Fibroblast of pulmonary artery (primary cell): ENCODE data around the gene GSTA4.

Experiments
- DNase-seq: peaks from one replicate; pipeline ENCODE4 v3.0.0-alpha.2; 2010; ENCODE audit warnings: low read depth
- H3K4me3 ChIP-seq: replicated peaks from 2 replicates; pipeline ENCODE4 v1.5.1; 2011; ENCODE audit warnings: low read depth, mild to moderate bottlenecking, control low read depth, low read length, moderate library complexity
- TF ChIP-seq, protein P1 (sequence below): IDR thresholded peaks from 2 replicates; pipeline ENCODE4 v1.5.1; 2011; ENCODE audit warnings: mild to moderate bottlenecking, control low read depth, low read length, inconsistent platforms; ENCODE audit errors: missing control alignments

The GSTA4 gene, protein sequence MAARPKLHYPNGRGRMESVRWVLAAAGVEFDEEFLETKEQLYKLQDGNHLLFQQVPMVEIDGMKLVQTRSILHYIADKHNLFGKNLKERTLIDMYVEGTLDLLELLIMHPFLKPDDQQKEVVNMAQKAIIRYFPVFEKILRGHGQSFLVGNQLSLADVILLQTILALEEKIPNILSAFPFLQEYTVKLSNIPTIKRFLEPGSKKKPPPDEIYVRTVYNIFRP

DNA sequence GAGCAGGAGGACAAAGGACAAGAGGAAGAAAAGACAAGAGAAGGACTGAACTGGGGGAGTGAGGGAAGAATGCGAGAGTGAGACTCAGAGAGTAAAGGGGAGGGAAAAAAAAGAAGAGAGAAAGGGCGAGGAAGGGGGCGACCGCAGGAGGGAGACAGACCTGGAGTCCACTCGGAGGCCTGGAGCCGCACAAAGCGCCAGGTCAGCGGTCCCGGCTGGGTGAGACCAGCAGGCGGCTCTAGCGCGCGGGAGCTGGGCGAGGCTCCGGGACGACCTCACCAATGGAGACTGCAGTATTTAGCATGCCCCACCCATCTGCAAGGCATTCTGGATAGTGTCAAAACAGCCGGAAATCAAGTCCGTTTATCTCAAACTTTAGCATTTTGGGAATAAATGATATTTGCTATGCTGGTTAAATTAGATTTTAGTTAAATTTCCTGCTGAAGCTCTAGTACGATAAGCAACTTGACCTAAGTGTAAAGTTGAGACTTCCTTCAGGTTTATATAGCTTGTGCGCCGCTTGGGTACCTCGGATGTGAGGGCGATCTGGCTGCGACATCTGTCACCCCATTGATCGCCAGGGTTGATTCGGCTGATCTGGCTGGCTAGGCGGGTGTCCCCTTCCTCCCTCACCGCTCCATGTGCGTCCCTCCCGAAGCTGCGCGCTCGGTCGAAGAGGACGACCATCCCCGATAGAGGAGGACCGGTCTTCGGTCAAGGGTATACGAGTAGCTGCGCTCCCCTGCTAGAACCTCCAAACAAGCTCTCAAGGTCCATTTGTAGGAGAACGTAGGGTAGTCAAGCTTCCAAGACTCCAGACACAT lies at the start of gene GSTA4:
Gene GSTA4, minus strand, starts transcription at position 196 of the 824 bp plus-strand sequence. CDS start 1,041 bp downstream, outside the sequence.
- peak; percentile 99 for DNase-seq
- TF ChIP-seq, protein P1, sequence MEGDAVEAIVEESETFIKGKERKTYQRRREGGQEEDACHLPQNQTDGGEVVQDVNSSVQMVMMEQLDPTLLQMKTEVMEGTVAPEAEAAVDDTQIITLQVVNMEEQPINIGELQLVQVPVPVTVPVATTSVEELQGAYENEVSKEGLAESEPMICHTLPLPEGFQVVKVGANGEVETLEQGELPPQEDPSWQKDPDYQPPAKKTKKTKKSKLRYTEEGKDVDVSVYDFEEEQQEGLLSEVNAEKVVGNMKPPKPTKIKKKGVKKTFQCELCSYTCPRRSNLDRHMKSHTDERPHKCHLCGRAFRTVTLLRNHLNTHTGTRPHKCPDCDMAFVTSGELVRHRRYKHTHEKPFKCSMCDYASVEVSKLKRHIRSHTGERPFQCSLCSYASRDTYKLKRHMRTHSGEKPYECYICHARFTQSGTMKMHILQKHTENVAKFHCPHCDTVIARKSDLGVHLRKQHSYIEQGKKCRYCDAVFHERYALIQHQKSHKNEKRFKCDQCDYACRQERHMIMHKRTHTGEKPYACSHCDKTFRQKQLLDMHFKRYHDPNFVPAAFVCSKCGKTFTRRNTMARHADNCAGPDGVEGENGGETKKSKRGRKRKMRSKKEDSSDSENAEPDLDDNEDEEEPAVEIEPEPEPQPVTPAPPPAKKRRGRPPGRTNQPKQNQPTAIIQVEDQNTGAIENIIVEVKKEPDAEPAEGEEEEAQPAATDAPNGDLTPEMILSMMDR = peak; percentile 83
- H3K4me3 ChIP-seq = peak within 1 kb of the TSS; percentile 81

DNA sequence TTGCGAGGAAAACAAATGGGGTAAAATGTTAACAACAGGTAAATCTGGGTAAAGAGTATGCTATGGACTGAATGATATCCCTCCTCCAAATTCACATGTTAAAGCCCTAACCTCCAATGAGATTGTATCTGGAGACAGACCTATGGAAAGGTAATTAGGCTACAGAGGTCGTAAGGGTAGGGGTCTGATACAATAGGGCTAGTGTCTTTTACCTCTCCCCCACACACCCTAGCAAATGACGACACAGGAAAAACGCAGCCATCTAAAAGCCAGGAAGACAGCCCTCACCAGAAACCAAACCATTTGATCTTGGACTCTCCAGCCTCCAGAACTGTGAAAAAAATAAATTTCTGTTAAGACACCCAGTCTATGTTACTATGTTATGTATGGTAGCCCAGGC lies 49.5 kb upstream of the GSTA4 start:
- no peak overlapping the region for H3K4me3 ChIP-seq
- TF ChIP-seq, protein P1 = no peak
- DNase-seq = no peak

DNA sequence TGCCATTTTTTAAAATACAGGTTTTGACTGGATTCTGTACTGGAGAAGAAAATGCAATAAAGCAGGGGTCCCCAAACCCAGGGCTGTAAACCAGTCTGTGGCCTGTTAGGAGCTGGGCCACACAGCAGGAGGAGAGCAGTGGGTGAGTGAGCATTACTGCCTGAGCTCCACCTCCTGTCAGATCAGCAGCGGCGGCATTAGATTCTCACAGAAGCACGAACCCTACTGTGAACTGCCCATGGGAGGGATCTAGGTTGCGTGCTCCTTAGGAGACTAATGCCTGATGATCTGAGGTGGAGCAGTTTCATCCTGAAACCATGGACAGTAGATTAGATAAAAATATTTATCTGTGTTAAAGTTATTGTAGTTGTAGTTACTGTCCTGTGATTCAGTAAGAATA lies 49.0 kb upstream of the GSTA4 start:
- peak; percentile 54 for DNase-seq
- no peak overlapping the region for H3K4me3 ChIP-seq
- TF ChIP-seq, protein P1 = no peak

DNA sequence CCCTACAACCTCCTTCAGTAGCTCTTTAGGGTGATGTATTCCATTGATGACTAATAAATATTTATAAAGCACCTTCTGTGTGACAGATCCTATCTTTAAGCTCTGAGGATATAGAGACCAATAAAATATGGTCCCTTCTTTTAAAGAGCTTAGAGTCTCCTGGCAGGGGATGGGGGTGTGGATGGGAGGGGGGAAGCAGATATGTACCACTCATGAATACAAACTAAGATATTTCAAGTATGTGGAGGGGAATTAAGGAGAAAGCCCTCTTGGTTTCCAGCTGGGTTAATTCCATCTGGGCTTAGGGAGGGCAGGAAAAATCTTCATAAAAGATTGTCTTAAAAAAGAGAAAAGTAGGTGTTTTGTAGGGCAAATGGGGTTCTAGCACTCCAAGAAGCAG lies 48.5 kb upstream of the GSTA4 start:
- H3K4me3 ChIP-seq = no peak overlapping the region
- TF ChIP-seq, protein P1 = no peak
- peak; percentile 45 for DNase-seq

DNA sequence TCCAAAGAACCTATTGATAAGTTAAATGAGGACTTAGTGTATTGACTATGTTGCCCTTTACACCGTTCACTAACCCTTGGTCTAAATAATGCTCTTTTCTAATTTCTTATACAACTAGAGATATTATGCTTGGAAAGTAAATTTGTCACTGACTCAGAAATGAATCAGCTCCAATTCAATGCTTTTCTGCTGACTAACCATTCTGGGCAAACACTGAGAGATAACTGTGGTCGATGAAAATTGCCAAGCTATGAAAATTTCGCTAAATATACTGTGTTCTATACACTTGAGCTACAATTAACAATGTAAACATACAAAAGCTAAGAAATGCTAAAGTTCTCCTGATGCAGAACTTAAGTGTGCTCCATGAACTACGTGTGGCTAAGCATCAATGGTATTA lies 47.0 kb upstream of the GSTA4 start:
- TF ChIP-seq, protein P1 = no peak
- H3K4me3 ChIP-seq = no peak overlapping the region
- peak; percentile 83 for DNase-seq

DNA sequence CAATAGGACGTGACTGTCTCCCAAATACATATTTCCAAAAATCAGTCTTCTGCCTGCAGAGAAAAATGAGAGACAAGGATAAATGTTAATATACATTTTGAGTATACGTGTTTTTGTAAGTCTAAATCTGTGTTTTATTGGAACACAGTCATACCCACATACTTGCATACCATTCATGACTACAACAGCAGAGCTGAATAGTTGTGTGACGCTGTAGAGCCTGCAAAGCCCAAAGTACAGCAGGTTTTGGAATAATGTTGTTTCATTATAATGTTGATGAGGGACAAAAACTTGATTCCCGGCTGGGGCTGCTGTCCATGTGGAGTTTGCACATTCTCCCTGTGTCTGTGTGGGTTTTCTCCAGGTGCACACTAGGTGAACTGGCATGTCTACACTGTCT lies 46.3 kb upstream of the GSTA4 start:
- DNase-seq = no peak
- TF ChIP-seq, protein P1 = no peak
- no peak overlapping the region for H3K4me3 ChIP-seq
